Neural cell (in vitro differentiated cells): Measurements from ENCODE around the gene MACROD1.

ENCODE experiments used
- CTCF ChIP-seq: fragments of 450-650 bp; IDR thresholded peaks from 2 replicates; pipeline ENCODE4 v1.5.1; 2014; ENCODE audit warnings: antibody characterized with exemption, mild to moderate bottlenecking, moderate library complexity; ENCODE audit not compliant: poor library complexity, severe bottlenecking
- RAD21 ChIP-seq: fragments of 450-650 bp; conservative IDR thresholded peaks from 2 replicates; pipeline ENCODE4 v1.6.1; 2014; ENCODE audit warnings: antibody characterized with exemption, mild to moderate bottlenecking, moderate library complexity

- TF ChIP-seq CTCF = no peak
- no peak for TF ChIP-seq RAD21
These were observed 174.4 kb downstream of the MACROD1 start for GRCh38 chr11:63991558-63991957.
